Frontal cortex (tissue), 4 donors: ENCODE data around the gene CEACAM20. TPM values are rescaled to one million over a fixed set of nuclear protein-coding genes. Genes with fewer than 3 reads are reported as not detected.
"Not testable (repeated sequence)": the region's sequence is repeated elsewhere in the genome, so short reads cannot be mapped to it uniquely, and the experiment has no call there.

Experiments
- DNase-seq, 2 donors: peaks; one replicate each; pipeline ENCODE4 v3.0.0; 2012; ENCODE audit warnings: low spot score in 2 of 2
- FAIRE-seq: peaks from 2 replicates; lab custom pipeline; 2012; peaks lifted over from hg19 to GRCh38; lab: Jason Lieb, UNC
- small RNA-seq: library from RNA; depleted of rRNA; stranded (forward); fragments of <200 nt; gene quantifications from one replicate; pipeline ENCODE3, GENCODE V24; 2014
- total RNA-seq: library from RNA; depleted of rRNA; stranded (reverse); fragments of >200 nt; gene quantifications from one replicate; pipeline ENCODE4 v1.2.3, GENCODE V29; 2014
- donor health status: control.
- donor health status: control.
- donor health status: control.

The CEACAM20 gene
- total RNA-seq, 1 donor from 2014 or later, result not detected

DNA sequence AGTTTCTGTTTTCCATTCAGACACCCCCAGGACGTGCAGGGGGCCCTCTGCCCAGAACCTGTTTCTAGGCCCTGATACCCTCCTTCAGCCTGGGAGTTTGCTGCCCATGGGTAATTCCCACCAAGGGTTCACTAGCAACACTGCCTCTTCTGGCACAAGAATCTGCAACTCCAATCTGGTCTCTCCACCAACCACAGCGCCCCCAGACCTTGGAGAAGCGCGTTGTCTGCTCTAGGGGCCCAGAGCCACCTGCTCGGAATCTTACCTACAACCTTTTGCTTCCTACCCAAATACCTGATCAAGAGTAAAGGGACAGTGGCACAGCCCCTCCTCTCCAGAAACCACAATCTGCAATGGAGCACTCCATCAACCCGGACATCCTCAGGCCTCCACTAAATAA, 29.9 kb downstream of the CEACAM20 start:
- DNase-seq (no peak), FAIRE-seq (no peak)

DNA sequence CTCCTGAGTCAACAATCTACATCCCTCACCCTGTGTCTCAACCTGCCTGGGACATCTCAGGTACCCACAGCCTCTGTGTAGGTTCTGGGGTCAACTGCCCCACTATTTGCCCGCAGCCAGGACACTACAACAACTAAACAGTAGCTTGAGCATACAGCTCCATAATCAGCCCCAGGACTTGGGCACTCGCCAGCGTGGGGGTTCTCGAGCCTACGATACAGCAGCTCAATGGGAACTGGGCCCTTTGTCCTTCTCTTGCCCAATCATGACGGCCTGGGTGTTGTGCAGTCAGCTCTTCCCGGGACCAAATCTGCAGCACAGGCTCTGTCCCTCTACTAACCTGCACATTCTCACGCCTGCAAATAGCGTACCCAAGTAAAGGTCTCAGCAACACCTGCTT, 30.5 kb downstream of the CEACAM20 start:
- no peak for DNase-seq
- no peak for FAIRE-seq

DNA sequence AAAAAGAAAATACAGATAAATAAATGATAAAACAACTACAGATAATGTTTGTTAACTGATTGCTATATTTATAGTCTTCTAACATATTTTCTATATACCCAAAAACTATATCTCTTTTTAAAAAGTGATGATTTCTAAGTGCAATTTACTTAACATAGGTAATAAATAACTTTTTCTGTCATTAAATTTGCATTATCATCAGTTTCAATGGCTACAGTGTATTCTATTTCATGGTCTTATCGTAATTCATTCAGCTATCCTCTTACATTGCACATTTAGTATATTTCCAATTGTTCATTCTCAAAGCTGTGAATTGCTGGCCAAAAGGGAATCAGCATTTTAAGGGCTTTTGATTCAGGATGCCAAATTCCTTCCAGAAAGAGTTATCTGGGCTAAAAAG, 32.8 kb downstream of the CEACAM20 start:
- no peak for DNase-seq
- FAIRE-seq, result no peak

DNA sequence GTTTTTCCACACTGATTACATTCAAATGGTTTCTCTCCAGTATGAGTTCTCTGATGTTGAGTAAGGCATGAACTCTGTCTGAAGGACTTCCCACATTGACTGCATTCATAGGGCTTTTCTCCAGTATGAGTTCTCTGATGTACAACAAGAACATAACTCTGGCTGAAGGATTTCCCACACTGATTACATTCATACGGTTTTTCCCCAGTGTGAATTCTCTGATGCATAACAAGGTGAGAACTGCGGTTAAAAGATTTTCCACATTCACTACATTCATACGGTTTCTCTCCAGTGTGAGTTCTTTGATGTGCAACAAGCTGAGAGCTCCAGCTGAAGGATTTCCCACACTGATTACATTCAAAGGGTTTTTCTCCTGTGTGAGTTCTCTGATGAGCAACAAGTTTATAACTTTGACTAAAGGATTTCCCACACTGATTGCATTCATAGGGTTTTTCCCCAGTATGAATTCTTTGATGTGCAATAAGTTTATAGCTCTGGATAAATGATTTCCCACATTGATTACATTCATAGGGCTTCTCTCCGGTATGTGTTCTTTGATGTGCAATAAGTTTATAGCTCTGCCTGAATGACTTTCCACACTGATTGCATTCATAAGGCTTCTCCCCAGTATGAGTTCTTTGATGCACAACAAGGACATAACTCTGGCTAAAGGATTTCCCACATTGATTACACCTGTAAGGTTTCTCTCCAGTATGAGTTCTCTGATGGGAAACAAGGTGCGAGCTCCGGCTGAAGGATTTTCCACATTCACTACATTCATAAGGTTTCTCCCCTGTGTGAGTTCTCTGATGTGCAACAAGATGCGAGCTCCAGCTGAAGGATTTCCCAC, 52.7 kb downstream of the CEACAM20 start:
- FAIRE-seq, result no peak

DNA sequence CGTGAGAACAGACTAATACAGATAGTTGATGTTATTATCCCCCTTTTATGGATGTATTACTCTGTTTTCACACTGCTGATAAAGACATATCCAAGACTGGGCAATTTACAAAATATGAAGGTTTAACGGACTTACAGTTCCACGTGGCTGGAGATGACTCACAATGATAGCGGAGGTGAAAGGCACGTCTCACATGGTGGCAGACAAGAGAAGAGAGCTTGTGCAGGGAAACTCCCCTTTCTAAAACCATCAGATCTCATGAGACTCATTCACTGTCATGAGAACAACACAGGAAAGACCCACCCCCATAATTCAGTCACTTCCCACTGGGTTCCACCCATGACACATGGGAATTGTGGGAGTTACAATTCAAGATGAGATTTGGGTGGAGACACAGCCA, 60.7 kb downstream of the CEACAM20 start:
- not testable (repeated sequence) for FAIRE-seq, DNase-seq

More for the DNA sequence above, 52.7 kb downstream of the CEACAM20 start:
- no peak for DNase-seq

DNA sequence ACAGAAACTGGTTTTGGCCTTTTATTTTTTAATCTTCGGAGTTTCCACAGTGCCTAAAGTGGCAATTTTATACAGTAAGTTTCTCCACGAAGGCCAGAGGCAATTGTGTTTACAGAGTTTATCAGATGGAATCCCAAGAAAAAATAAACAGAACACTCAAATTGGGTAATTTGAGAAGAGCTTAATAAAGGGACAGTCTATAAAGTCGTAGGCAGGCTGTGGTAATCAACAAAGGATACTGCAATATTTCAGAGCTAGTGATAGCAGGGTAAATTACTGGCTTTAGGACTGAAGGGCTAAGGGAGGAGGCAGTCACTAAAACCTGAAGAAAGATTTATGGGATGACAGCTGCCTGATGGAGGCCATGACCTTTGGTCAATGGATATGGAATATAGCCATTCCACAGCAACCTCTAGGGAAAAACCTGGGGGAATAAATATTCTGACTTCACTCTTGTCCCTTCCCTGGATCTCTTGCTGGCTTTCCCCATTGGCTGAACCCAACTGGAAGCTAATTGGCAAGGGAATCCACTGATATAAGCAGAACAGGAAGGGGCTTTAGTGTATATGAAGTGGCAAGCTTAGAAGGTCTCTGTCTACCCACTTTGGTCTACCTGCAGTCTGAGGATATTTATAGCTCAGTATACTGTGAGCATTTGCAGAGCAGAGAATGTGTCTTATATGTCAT, 66.7 kb downstream of the CEACAM20 start:
- not testable (repeated sequence) for DNase-seq, FAIRE-seq

Small RNA genes lying within 50 kb of the gene (small RNA-seq; reads per million reads assigned to genes)
- not detected for gene AC243964.1

Other genes starting within 250 kb of the CEACAM20 start
- gene ZNF235, start 224.7 kb downstream of the CEACAM20 start, total RNA-seq, result 16.3 TPM
- gene ZNF112, start 173.0 kb downstream of the CEACAM20 start, total RNA-seq, result 28.1 TPM
- 30.2 TPM for gene ZNF285, start 128.1 kb downstream of the CEACAM20 start, total RNA-seq
- 30.6 TPM for gene ZNF229, start 81.2 kb downstream of the CEACAM20 start, total RNA-seq
- 19.2 TPM for gene ZNF180, start 29.2 kb downstream of the CEACAM20 start, total RNA-seq
- not detected for gene IGSF23, start 83.9 kb upstream of the CEACAM20 start, total RNA-seq
- 23.2 TPM for gene PVR, start 114.2 kb upstream of the CEACAM20 start, total RNA-seq
- 0.82 TPM for gene CEACAM19, start 141.8 kb upstream of the CEACAM20 start, total RNA-seq
- gene CEACAM16, start 169.5 kb upstream of the CEACAM20 start, total RNA-seq, result not detected
- 0.41 TPM for gene BCL3, start 219.0 kb upstream of the CEACAM20 start, total RNA-seq
- gene CBLC, start 248.2 kb upstream of the CEACAM20 start, total RNA-seq, result not detected